AG09309 (cell line): ENCODE measurements around the gene ZNF319.
"Not testable (repeated sequence)": the region's sequence is repeated elsewhere in the genome, so short reads cannot be mapped to it uniquely, and the experiment has no call there.

Source experiments
- DNase-seq: peaks from one replicate; pipeline ENCODE4 v3.0.0-alpha.2; 2010; ENCODE audit warnings: low read depth
- H3K4me3 ChIP-seq: 2 replicates; pipeline ENCODE4 v1.5.1; 2011; ENCODE audit warnings: mild to moderate bottlenecking, low read depth, low read length, moderate library complexity; ENCODE audit not compliant: control insufficient read depth
- TF ChIP-seq, protein P1 (sequence below): IDR thresholded peaks from 2 replicates; pipeline ENCODE4 v1.5.1; 2011; ENCODE audit warnings: mild to moderate bottlenecking, low read depth, low read length, inconsistent platforms; ENCODE audit not compliant: insufficient read depth, control insufficient read depth; ENCODE audit errors: missing control alignments

The ZNF319 gene

DNA sequence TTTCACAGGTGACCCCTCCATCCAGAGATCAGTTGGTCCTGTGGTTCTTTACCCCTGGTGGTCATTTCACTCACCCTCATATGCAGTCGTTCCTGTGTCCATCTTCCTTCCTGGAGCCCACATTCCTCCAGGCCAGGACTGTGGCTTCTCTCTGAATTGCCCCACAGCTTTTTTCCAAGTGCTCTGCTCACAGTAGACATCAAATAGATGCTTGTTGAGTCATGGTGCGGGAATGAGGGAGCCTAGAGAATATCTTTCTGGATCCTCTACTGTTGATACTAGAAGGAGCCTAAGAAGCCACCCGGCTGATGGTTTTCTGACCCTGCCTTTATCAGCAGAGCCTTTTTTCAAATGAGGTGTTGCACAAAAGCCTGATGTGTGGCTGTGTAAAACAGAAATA is 11.2 kb upstream of the ZNF319 start:
- DNase-seq = no peak
- no peak overlapping the region for H3K4me3 ChIP-seq
- TF ChIP-seq, protein P1, sequence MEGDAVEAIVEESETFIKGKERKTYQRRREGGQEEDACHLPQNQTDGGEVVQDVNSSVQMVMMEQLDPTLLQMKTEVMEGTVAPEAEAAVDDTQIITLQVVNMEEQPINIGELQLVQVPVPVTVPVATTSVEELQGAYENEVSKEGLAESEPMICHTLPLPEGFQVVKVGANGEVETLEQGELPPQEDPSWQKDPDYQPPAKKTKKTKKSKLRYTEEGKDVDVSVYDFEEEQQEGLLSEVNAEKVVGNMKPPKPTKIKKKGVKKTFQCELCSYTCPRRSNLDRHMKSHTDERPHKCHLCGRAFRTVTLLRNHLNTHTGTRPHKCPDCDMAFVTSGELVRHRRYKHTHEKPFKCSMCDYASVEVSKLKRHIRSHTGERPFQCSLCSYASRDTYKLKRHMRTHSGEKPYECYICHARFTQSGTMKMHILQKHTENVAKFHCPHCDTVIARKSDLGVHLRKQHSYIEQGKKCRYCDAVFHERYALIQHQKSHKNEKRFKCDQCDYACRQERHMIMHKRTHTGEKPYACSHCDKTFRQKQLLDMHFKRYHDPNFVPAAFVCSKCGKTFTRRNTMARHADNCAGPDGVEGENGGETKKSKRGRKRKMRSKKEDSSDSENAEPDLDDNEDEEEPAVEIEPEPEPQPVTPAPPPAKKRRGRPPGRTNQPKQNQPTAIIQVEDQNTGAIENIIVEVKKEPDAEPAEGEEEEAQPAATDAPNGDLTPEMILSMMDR = no peak

DNA sequence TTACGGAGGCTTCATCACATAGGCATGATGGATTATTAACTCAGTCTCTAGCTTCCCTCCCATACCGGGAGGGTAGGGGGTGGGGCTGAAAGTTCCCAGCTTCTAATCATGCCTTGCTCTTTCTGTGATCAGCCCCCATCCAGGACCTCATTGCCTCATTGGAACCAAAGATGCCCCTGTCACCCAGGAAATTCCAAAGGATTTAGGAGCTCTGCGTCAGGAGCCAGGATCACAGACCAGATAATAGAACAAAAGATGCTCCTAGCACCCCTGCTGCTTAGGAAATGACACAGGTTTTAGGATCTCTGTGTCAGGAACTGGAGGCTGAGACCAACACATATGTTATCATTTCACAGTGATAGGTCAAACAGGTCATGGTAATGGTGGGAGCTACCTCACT is 10.4 kb upstream of the ZNF319 start:
- TF ChIP-seq, protein P1 = no peak

DNA sequence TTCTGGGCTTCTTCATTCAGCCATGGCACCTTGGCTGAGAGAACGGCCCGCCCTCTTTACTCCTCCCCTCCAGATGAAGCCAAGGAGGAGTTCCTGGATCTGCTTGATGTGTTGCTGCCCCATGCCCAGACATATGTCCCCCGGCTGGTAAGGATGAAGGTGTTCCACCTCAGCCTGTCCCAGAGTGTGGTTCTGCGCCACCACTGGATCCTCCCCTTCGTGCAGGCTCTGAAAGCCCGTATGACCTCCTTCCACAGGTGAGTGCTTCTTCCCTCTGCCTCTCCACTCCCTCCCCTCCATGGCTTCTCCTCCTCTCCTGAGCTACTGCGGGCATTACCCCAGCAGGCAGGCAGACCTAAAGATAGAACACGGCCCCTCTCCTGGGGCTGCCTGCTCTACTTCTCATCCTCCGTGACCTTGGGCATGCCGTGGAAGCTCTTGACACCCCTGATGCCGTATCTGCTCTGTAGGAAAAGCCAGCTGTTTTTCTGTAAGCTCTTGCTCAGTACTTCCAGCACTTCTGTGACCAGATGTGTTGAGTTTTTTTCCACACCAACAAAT is 9.5 kb upstream of the ZNF319 start:
- DNase-seq = no peak
- no peak overlapping the region for H3K4me3 ChIP-seq
- TF ChIP-seq, protein P1 = no peak

More for the DNA sequence above, 10.4 kb upstream of the ZNF319 start:
- no peak for DNase-seq
- H3K4me3 ChIP-seq = no peak overlapping the region

DNA sequence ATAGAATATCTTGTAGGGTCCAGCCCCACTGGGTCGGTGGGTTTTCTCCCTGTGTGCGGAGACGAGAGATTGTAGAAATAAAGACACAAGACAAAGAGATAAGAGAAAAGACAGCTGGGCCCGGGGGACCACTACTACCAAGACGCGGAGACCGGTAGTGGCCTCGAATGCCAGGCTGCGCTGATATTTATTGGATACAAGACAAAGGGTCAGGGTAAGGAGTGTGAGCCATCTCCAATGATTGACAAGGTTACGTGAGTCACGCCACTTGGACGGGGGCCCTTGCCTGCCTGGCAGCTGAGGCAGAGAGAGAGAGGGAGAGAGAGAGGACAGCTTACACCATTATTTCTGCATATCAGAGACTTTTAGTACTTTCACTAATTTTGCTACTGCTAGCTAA is 4.3 kb upstream of the ZNF319 start:
- not testable (repeated sequence) for DNase-seq, H3K4me3 ChIP-seq

DNA sequence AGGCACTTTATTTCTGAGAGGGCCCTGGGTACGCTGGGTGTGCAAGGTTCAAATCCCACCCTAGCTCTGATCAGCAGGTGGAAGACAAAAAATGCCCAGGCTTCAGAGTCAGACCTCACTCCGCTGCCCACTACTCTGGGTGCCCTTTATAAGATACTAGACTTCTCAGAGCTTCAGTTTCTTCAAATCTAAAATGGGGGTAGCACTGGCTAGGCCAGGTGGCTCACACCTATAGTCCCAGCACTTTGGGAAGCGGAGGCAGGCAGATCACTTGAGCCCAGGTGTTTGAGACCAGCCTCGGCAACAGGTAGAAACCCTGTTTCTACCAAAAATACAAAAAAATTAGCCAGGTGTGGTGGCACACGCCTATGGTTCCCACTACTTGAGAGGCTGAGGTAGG is 2.5 kb upstream of the ZNF319 start:
- TF ChIP-seq, protein P1 = no peak
- no peak overlapping the region for H3K4me3 ChIP-seq

DNA sequence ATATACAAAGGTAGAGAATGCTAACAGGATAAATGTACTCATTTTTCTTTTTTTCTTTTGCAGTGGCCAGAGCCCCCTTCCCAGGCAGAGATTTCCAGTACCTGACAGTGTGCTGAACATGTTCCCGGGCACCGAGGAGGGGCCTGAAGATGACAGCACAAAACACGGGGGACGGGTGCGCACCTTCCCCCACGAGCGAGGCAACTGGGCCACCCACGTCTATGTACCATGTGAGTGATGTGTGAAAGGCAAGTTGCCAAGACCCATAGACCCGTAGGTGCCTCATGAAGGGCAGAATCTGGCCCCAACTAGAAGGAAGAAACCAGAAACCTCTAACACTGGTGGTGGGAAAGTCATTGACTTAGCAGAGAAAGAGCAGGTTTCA is 1.9 kb upstream of the ZNF319 start:
- no peak overlapping the region for H3K4me3 ChIP-seq

More for the DNA sequence above, 2.5 kb upstream of the ZNF319 start:
- DNase-seq = no peak

DNA sequence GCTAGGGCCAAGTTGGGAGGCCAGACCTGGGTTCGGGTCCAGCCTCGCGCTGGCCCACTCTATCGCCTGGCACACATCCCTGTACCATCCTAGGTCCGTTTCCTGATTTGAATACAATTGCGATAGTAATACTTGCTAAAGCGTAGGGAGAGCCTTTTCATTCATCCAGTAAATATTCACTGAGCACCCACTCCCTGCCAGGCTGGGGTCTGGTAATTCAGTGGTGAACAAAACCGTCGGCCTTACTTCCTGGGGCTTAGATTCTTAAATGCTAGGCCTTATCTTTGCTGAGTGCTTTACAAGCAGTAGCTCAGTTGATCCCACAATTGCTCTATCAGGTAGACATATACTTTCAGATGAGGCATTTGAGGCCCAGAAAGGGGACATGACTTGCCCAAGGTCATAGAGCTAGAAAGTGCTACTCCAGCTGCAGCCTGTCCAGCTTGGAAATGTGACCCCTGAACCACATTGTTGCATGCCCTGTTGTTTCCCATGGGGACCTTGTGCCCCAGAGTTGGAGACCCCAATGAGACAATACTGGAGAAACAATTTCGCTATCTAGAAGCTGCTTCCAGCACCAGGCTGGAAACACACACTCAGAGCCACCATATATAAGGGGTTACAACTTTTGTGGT is 1.4 kb upstream of the ZNF319 start:
- peak overlapping the region; percentile 98 for H3K4me3 ChIP-seq
- TF ChIP-seq, protein P1 = no peak
- DNase-seq = no peak

More for the DNA sequence above, 1.9 kb upstream of the ZNF319 start:
- TF ChIP-seq, protein P1 = no peak
- no peak for DNase-seq
